ENCODE measurements around the gene SRPK1.

SRPK1 gene

DNA sequence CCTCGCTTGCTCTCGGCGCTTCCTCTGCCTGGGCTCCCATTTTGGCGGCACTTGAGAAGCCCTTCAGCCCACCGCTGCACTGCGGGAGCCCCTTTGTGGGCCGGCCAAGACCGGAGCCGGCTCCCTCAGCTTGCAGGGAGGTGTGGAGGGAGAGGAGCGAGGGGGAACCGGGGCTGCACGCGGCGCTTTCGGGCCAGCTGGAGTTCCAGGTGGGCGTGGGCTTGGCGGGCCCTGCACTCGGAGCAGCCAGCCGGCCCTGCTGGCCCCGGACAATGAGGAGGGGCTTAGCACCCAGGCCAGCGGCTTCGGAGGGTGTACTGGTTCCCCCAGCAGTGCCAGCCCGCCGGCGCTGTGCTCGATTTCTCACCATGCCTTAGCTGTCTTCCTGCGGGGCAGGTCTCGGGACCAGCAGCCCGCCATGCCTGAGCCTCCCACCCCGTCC lies 10.2 kb upstream of the SRPK1 start:
- TF ChIP-seq, protein P1, sequence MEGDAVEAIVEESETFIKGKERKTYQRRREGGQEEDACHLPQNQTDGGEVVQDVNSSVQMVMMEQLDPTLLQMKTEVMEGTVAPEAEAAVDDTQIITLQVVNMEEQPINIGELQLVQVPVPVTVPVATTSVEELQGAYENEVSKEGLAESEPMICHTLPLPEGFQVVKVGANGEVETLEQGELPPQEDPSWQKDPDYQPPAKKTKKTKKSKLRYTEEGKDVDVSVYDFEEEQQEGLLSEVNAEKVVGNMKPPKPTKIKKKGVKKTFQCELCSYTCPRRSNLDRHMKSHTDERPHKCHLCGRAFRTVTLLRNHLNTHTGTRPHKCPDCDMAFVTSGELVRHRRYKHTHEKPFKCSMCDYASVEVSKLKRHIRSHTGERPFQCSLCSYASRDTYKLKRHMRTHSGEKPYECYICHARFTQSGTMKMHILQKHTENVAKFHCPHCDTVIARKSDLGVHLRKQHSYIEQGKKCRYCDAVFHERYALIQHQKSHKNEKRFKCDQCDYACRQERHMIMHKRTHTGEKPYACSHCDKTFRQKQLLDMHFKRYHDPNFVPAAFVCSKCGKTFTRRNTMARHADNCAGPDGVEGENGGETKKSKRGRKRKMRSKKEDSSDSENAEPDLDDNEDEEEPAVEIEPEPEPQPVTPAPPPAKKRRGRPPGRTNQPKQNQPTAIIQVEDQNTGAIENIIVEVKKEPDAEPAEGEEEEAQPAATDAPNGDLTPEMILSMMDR (IDR thresholded peaks at IDR 0.05; ENCODE audit: low read depth, low read length, missing control alignments): no peak
- H3K4me3 ChIP-seq (replicated peaks; ENCODE audit: low read depth, low read length): no peak overlapping the region
- DNase-seq (ENCODE audit: extremely low read depth, low read depth): no peak

DNA sequence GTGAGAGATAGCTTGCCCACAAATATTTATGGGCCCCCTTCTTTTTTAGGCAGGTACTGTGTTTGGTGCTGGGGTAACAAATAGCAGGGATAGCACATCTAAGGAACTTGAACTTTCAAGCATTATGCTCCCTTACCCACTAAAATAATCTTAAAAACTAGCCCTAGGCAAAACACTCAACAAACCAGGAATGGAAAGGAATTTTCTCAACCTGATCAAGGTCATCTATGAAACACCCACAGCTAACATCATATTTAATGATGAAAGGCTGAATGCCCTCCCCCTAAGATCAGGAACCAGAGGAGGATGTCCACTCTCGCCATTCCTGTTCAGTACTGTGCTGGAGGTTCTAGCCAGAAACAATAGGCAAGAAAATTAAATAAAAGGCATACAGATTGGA lies 8.7 kb upstream of the SRPK1 start:
- no peak for DNase-seq (ENCODE audit: extremely low read depth, low read depth)
- TF ChIP-seq, protein P1 (IDR thresholded peaks at IDR 0.05; ENCODE audit: low read depth, low read length, missing control alignments): no peak
- H3K4me3 ChIP-seq (replicated peaks; ENCODE audit: low read depth, low read length): no peak overlapping the region

DNA sequence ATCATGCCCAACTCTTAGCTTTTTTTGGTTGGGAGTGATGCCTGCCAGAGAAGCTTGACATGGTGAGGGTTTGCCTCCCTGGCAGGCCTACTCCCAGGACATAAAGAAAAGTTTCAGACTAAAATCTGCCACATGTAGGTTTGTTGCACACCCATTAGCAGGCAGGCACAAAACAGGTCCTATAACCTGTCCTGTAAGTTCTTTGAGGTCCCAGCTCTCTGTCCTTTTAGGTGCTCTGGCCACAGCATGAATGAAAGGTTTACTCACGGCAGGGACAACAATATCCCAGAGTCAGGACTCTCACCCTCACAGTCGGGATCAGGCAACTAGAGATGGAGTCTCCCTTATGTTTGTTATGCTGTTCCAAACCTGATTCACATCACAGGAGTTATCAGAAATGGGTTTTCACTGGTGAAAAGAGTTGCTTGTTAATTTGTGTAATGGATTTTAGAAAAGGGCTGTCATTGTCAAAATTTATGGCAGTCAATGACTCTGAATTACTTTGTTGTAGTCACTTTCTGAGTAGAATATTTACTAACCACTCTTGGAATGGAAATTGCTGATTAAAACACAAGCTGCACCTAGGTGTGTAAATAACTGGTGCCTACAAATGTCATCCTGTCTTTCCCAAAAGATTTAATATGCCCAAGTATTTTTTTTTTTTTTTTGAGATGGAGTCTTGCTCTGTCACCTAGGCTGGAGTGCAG lies 5.8 kb upstream of the SRPK1 start:
- H3K4me3 ChIP-seq (replicated peaks; ENCODE audit: low read depth, low read length): no peak overlapping the region
- DNase-seq (ENCODE audit: extremely low read depth, low read depth): no peak
- TF ChIP-seq, protein P1 (IDR thresholded peaks at IDR 0.05; ENCODE audit: low read depth, low read length, missing control alignments): no peak

DNA sequence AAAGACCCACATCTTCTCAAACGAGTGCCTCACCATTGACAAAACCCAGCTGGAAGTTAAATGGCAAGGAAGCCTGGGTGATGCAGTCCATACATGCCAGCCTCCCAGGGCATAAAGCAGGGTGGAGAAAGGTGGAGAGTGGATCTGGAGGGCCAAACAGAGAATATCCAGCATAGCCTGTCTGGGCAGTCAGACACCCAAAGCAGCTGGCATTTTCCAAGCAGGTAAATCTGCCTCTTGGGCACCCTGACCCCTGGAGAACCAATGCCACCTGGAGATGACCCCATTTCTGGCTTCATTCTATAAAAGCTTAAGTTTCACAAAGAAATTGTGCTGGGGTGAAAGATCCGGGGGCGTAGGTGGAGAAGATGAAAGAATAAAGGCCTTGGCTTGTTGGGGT lies 5.1 kb upstream of the SRPK1 start:
- TF ChIP-seq, protein P1 (IDR thresholded peaks at IDR 0.05; ENCODE audit: low read depth, low read length, missing control alignments): no peak
- no peak for DNase-seq (ENCODE audit: extremely low read depth, low read depth)
- no peak overlapping the region for H3K4me3 ChIP-seq (replicated peaks; ENCODE audit: low read depth, low read length)

DNA sequence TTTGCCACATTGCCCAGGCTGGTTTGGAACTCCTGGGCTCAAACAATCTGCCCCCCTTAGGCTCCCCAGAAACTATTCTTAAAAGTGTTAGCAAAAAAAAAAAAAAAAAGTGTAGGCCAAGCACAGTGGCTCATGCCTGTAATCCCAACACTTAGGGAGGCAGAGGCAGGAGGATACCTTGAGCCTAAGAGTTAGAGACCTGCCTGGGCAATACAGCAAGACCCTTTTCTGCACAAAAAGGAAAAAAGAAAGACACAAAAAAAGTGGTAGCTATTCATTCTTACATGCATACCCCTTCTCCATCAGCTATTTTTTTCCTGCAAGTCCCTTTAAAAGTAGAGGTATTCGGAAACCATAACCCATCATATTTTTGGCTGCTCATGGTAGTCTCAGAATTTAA lies 3.2 kb upstream of the SRPK1 start:
- DNase-seq (ENCODE audit: extremely low read depth, low read depth): no peak
- no peak overlapping the region for H3K4me3 ChIP-seq (replicated peaks; ENCODE audit: low read depth, low read length)
- TF ChIP-seq, protein P1 (IDR thresholded peaks at IDR 0.05; ENCODE audit: low read depth, low read length, missing control alignments): no peak

DNA sequence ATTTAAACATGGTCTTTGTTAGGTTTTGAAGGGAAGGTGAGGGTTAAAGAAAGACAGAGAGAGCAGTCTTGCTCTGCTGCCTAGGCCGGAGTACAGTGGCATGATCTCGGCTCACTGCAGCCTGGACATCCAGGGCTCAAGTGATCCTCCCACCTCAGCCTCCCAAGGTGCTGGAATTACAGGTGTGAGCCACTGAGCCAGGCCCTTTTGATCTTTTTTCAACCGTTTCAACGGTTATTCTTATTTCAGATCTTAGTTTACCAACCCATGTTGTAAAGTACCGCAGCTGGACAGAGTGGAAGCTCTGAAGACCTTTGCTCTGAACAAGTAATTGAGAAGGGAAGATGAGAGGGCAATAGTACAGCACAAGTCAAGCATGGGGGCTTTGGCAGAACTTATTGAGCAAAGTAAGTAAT lies 1.2 kb upstream of the SRPK1 start:
- TF ChIP-seq, protein P1 (IDR thresholded peaks at IDR 0.05; ENCODE audit: low read depth, low read length, missing control alignments): no peak
- no peak overlapping the region for H3K4me3 ChIP-seq (replicated peaks; ENCODE audit: low read depth, low read length)
- DNase-seq (ENCODE audit: extremely low read depth, low read depth): no peak
